GM18870 (cell line): ENCODE measurements around the gene FAM32A.

ENCODE experiments used
- ATAC-seq: cut with Tn5 transposase; IDR thresholded peaks from one replicate; pipeline ENCODE4 v1.9.1; 2021; ENCODE audit warnings: moderate library complexity; ENCODE audit not compliant: unreplicated experiment

Gene FAM32A

GRCh38 chr19:16185123-16185767 lies at the start of gene FAM32A:
TSS of gene FAM32A (plus strand) at chr19:16185410. CDS start at chr19:16185443, 33 bp downstream.
- ATAC-seq: peak; percentile 88

- no peak for ATAC-seq
These were observed 49.6 kb upstream of the FAM32A start for GRCh38 chr19:16135430-16136127.

- no peak for ATAC-seq
These were observed 48.8 kb upstream of the FAM32A start for GRCh38 chr19:16136185-16136999.

GRCh38 chr19:16139752-16140151 lies 45.5 kb upstream of the FAM32A start:
- ATAC-seq: no peak

- no peak for ATAC-seq
These were observed 44.2 kb upstream of the FAM32A start for GRCh38 chr19:16141043-16141442.

GRCh38 chr19:16142032-16142580 lies 43.1 kb upstream of the FAM32A start:
- no peak for ATAC-seq

- ATAC-seq: peak; percentile 40
These were observed 41.6 kb upstream of the FAM32A start, which contains the start of gene HSH2D for GRCh38 chr19:16143399-16144215. TSS of gene HSH2D (plus strand) at chr19:16143685. CDS start at chr19:16148751, 5,066 bp downstream.

GRCh38 chr19:16144216-16144581 lies 41.0 kb upstream of the FAM32A start:
- ATAC-seq: no peak

- no peak for ATAC-seq
These were observed 39.1 kb upstream of the FAM32A start for GRCh38 chr19:16146112-16146511.

- no peak for ATAC-seq
These were observed 36.6 kb upstream of the FAM32A start for GRCh38 chr19:16148443-16149229.

- no peak for ATAC-seq
These were observed 31.5 kb upstream of the FAM32A start for GRCh38 chr19:16153582-16154336.

- no peak for ATAC-seq
These were observed 30.7 kb upstream of the FAM32A start for GRCh38 chr19:16154557-16154956.

GRCh38 chr19:16155128-16155527 lies 30.1 kb upstream of the FAM32A start:
- ATAC-seq: no peak

GRCh38 chr19:16156904-16157303 lies 28.3 kb upstream of the FAM32A start:
- no peak for ATAC-seq

- ATAC-seq: no peak
These were observed 27.6 kb upstream of the FAM32A start for GRCh38 chr19:16157601-16158000.

- no peak for ATAC-seq
These were observed 25.6 kb upstream of the FAM32A start for GRCh38 chr19:16159655-16160054.

- no peak for ATAC-seq
These were observed 24.7 kb upstream of the FAM32A start for GRCh38 chr19:16160445-16160942.

GRCh38 chr19:16160943-16161560 lies 24.2 kb upstream of the FAM32A start:
- ATAC-seq: no peak
